Activated naive CD8-positive, alpha-beta T cell treated with anti-CD3 and anti-CD28 coated beads, Interleukin-2, amount 50 U/mL, for 16 hours (primary cell): Measurements from ENCODE around the gene LRRC58.
A peak's percentile ranks its signal among the peaks of the same experiment; 100 is the strongest.
"Not testable (repeated sequence)": the region's sequence is repeated elsewhere in the genome, so short reads cannot be mapped to it uniquely, and the experiment has no call there.

Experiments used
- DNase-seq: peaks from one replicate; pipeline ENCODE4 v3.0.0-alpha.2; 2020; ENCODE audit warnings: low read depth, low spot score

The LRRC58 gene

DNA sequence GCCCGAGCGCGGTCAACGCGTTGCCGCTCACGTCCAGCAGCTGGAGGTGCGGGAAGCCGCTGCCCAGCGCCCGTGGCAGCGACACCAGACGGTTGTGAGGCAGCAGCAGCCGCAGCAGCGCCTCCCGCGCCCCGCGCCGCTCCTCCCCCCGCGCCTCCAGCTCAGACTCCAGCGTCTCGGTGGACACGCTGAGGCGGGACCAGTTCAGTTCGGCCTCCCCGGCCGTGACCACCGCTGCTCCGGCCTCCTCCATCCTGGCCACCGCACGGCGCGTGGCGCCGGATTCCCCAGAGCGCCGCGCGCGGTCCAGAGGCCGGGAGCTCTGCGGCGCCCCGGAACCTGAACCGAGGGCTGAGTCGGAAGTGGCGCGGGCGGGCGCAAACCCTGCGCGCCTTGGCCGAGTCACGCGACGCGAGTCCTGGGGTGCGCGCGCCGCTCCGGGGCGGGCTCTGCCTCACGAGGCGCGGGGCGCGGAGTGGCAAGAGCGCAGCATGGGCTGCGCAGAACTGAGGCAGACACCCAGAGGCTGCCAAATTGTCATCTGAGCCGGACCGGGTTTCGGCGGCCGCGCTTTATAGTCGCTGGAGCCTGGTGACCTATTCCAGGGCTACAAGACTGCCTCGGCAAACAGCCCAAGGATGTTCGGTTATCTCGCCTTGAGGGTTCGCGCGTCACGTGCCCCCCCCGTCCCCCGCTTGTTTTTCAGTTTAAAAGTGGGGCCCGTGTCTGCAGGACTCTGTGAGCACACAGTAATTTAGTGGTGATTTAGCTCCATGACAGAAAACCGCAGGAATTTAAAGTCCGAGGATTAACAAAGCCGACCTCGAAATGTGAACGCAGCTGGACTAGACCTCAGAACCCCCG, at the start of gene LRRC58:
LRRC58 (minus strand) TSS at position 364 of the 864 bp plus-strand sequence; CDS start at position 253, 111 bp downstream.
- peak; percentile 80 for DNase-seq

DNA sequence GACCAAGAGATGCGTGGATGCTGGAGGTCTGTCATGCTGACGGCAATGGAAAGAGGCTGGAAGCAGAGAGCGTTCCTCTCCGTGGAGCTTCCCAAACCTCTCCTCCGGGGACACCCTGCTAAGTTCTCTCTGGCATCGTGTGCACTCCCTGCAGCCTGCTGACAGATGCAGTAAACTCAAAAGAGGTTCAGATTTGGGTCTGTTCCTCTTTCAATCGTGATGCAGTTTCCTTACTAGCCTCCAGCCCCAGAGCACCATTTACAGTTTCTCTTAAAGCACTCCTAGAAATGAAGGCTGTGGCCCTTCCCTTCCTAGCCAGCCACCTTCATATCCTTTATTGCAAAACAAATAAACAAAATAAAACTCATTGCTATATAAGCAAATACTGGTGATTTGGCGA, 47.3 kb upstream of the LRRC58 start:
- no peak for DNase-seq

DNA sequence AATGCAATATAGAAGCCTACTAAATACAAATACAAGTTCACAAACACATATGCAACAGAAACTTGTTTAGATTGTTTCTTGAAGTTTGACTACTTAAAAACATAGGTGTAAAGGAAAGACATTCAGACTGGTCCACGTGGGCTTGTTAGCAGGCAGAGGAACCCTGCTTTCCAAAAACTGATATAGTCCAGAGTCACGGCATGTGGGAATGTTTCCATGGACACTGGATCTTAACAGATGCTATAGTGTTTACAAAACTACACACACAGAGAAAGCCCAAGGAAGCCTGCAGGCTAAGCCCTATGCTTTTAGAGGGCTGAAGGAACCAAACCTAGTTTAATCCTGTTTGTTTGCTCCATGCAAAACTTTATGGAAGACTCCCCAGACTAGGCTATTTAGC, 45.2 kb upstream of the LRRC58 start:
- no peak for DNase-seq

DNA sequence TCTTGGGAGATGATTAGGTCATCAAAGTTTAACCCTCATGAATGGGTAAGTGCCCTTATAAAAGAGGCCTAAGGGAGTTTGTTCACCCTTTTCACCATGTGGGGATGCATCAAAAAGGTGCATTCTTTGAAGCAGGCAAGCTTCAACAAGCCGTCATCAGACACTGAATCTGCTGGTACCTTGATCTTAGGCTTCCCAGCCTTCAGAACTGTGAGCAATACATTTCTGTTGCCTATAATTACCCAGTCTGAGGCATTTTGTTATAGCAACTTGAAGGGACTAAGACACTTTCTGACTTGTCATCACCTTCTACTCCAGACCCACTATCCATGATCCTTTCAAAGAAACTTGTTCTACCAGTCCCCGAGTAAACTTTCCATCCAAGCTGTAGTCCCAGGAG, 44.6 kb upstream of the LRRC58 start:
- no peak for DNase-seq

DNA sequence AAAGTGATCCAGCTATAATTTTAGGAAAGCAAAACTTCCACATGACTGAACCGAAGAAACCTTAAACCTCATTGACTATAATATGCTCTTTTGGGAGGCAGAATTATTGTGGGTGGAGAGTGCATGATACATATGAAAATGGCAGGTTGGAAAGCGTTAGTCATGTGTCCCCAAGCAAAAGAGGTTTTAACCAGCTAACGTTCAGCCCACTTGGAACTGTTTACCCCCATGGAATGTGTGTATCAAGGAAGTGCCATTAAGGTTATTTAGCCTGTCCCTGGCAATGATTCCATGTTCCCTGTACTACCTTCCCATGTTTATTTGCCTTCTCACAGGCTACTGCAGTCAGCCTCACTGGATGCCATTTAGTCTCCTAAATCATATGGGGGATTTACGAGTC, 44.1 kb upstream of the LRRC58 start:
- DNase-seq: no peak

DNA sequence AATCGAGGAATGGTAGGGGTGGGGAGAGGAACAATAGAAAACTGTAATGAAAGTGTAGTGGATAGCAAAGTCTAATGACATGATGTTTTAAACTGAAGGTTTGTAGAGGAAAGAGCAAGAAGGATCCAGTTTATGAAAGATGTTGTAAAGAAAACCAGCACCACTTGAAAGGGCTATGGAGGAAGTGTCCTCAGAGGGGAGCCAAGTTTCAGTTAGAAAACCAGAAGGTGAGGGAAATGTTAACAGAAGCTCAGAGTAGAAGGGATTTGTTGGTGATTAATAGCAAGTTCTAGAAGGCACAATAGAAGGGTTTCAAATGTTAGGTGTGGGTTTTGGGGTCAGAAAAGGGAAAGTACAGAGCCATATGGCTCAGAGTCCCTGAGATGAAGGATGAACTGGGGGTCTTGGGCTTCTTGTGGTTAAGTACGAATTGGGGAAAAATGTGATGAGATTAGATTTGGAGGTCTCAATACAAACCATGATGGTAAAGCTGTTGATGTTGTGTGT, 33.8 kb upstream of the LRRC58 start:
- no peak for DNase-seq

DNA sequence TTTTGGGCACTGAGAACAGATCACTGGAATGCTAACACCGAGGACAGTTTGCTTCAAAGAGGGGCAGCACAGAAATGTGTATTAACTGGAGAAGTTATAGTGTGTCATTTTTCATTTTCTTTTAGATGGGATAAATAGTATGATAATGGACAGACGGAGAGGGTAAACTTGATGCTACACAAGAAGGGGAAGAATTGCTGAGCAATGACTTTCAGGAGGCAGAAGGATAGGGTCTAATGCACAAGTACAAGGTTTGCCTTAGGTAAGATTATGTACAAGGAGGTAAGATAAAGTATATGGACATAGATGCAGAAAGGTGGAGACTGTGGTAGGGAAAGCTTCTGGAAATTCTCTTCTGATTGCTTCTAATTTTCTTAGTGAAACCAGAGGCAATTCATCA, 32.3 kb upstream of the LRRC58 start:
- no peak for DNase-seq

DNA sequence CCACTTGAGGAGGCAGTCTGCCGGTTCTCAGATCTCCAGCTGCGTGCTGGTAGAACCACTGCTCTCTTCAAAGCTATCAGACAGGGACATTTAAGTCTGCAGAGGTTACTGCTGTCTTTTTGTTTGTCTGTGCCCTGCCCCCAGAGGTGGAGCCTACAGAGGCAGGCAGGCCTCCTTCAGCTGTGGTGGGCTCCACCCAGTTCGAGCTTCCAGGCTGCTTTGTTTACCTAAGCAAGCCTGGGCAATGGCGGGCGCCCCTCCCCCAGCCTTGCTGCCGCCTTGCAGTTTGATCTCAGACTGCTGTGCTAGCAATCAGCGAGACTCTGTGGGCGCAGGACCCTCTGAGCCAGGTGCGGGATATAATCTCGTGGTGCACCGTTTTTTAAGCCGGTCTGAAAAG, 28.8 kb upstream of the LRRC58 start:
- DNase-seq: not testable (repeated sequence)

DNA sequence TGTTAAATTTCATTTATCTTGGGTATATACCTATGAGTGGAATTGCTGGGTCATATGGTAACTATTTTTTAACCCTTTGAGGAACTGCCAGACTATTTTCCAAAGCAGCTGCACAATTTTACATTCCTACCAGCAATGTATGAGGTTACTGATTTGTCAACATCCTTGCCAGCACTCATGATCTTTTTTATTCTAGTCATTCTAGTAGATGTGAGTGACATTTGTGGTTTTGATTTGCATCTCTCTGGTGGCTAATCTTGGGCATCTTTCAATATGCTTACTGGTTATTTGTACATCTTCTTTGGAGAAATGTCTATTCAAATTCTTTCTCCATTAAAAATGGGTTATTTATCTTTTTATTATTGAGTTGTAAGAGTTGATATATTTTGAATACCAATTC, 21.3 kb upstream of the LRRC58 start:
- DNase-seq: no peak

DNA sequence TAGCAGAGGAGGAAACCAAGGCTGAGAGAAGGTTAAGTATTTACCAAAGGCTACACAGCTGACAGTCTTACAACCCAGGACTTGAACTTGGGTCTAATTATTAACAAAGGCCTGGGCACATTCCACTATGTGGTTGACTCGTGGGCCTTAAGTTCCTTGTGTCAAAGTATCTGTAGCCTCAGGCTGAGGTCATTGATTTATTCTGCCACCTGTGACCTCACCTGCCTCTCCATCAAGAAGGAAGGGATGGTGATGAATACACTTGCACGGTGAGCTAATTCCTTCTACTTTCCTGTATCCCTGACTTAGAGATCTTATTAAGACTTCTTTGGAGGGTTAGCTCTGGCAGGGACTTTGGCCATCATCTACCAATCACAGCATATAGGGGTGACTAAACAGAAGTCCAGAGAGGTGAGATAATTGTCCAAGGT, 19.9 kb upstream of the LRRC58 start:
- no peak for DNase-seq

DNA sequence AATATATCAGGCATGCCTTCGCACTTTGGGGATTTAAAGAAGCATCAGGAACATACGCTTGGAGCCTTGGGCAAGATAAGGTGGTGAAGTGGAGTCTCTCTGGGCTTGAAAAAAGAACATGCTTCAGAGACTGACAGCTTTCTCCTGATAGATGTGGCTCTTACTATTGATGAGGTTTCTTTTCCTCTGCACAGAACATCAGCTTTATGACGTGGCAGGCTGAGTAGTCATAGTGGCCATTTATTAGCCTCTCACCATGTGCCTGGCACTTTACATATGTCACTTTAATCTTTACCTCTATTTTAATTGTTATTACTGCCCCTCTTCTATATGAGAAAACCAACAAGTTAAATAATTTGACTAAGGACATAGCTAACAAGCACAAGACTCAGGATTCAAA, 19.0 kb upstream of the LRRC58 start:
- no peak for DNase-seq

DNA sequence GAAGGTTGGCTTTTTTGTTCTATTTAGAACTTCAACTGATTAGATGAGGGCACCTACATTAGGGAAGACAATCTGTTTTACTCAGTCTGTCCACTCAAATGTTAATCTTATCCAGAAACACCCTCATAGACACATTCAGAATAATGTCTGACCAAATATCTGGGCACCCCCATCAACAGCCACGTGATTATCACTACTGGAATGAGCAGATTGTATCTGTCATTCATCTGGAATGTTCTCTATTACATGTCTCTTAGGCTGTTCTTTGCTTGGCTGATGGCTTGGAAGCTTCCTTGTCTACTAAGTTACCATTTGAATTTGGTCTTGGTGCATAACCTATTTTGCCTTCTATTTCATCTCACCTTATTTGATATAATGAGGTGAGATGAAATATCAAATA, 15.7 kb upstream of the LRRC58 start:
- no peak for DNase-seq

DNA sequence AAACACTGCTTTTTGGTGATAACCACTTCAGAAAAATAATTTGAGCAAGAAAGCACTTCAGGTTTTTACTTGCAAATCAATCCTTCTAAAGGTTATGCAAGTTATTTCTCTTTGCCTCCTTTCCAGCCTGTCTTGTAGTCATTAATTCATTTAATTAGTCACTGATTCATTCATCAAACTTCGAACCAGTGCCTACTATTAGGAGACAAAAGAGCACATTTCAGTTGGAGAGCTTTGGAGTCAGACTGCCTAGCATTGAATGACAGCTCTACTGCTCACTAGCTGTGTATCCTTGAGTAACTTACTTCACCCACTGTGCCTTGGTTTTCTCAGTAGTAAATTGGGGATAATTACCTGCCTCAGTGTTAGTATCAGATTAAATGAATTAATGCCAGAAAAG, 14.9 kb upstream of the LRRC58 start:
- DNase-seq: no peak

DNA sequence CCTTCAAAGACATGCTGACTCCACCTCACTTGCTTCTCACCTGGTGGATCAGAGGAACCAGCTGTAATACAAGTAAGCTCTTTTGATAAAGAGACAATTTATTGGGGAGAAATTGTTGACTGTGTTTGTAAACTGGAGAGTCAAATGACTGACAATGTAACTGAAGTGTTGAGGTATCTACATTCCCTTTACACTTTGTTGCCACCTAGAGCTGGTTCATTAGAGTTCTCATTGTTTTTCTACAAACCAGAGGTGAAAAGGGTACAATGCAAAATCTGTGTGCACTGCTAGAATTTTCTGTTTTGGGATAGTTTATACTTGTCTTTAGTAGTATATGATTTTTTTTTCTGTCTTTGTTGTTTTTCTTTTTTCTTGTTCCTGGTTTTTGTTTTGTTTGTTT, 8.7 kb upstream of the LRRC58 start:
- no peak for DNase-seq

DNA sequence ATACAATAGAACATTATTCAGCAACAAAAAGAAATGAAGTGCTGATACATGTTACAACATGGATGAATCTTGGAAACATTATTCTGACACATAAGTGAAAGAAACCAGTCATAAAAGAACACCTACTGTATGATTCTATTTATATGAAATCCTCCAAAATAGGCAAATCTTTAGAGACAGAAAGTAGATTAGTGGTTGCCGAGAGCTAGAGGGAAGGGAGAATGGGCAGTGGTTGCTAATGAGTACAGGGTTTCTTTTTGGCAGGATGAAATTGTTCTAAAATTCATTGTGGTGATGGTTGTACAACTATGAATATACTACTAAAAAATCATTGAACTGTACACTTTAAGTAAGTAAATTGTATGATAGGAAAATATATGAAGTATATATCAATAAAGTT, 6.3 kb upstream of the LRRC58 start:
- DNase-seq: no peak

DNA sequence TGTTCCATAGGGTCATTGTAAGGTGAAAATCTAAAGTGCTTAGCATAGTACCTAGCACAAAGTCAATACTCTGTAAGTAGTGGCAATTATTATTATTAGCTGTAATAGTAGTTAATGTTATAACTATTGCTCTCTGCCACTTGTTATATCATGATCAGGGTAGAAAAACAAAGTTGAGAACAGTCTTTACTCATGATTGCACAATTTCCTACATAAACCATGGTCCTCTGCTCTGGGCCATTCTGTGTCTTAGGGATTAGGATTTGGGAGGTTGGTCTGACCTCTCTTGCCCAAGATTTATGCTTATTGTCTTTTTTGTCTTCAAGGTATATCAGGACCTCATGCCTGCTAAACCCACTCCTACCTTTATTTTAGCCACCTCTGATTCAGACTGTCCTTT, 4.3 kb upstream of the LRRC58 start:
- DNase-seq: no peak

DNA sequence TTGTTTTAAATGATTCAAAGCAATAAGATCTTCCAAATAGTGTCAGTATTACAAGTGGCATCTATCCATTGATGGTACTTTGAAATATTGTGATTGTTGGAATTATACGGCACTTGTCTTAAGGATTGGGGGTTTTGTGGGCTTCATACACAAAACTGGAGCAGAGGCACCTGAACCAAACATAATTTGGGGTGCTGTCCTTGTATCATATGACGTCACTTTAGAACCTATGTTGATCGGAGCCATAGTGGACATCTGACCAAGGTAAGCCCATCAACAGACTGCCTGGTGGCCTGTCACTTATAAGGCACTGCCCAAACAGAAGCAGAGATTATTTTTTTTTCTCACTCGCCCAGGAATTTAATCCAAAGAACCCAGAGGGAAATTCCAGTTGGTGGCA, 2.9 kb upstream of the LRRC58 start:
- DNase-seq: no peak

DNA sequence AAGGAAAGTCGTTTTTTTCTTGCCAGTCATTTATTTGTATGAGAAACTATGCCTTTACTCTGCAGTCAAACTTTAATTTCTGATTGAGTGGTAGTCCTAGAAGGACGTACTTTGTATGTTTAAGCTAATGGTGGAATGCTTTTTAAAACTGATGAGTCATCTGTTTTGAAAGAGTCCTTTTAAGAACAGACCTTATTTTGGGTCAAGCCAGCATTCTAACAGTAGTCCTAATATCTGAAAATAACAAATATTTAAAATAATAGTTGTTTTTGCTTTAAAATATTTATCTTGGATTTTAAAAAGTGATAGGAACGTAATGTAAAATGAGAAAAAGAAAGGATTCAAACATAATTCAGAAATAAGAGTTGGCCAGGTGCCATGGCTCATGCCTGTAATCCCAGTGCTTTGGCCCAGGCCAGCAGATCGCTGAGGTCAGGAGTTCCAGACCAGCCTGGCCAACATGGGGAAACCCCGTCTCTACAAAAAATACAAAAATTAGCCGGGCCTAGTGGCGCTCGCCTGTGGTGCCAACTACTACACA, 1.3 kb upstream of the LRRC58 start:
- DNase-seq: no peak

DNA sequence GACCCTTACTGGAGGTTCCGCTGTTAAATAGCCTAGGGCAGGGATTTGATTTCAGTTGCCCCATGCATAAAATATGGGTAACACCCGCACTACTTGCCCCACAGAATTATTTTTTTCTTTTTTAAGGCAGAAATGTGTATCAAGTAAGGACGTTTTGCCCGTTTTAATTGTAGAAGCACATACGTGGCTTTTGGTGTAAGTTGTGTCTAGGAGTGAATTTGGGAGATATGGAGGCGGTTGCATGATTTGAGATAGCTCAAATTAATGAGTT, 636 bp upstream of the LRRC58 start:
- DNase-seq: no peak

DNA sequence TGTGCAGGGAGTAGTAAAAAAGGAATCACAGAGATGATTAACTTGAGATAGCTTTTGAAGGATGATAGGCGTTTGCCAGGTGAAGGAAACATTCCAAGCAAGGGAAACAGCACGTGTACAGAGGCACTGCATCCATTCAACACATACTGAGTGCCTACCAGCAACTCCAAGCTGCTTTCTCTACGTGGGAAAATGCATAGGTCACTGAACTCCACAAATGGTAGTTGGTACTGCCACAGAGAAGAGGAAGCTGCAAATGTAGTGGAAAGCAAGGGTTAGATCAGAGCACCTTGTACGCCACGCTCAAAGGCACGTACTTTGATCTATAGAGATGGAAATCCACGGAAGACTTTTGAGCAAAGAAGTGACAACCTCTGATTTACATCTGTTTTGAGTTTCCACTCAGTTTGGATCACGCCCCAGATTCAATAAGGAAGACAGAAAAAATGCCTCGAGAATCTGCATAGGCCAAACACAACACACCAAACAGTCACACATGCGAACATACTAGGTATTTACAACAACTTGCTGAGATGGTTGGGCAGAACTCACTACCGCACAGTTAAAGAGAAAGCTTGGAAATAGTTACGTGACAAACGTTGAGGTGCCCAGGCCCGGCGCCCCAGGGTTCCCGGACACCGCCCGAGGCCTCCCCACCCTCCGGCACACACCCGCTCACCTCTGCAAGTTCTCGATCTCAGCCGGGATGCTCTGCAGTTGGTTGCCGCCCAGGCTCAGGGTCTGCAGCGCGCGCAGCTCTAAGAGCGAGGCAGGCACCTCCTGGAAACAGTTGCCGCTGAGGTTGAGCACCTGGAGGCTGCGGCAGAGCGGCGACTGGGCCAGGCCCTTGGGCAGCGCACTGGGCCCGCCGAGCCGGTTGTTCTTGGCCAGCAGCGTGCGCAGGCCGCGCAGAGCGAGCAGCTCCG, 826 bp downstream of the LRRC58 start:
- peak; percentile 9 for DNase-seq

DNA sequence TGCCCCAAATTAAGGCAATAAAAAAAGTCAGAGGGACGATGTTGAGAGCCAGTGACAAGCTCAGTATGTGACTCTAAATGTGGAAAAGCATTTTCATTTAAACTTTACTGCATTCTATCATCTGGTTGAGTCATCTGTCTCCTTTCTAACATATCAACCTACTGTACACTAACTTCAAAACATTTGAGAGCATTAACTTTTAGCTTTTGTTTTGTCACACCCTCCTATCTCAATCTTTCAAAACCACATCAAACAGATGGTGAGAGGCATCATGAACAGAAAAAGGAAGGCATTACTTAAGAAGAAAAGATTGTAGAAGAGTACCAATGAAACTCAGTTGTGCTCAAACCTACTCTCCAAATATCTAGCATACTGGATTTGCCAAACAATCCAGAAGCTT, 4.8 kb downstream of the LRRC58 start:
- DNase-seq: no peak

DNA sequence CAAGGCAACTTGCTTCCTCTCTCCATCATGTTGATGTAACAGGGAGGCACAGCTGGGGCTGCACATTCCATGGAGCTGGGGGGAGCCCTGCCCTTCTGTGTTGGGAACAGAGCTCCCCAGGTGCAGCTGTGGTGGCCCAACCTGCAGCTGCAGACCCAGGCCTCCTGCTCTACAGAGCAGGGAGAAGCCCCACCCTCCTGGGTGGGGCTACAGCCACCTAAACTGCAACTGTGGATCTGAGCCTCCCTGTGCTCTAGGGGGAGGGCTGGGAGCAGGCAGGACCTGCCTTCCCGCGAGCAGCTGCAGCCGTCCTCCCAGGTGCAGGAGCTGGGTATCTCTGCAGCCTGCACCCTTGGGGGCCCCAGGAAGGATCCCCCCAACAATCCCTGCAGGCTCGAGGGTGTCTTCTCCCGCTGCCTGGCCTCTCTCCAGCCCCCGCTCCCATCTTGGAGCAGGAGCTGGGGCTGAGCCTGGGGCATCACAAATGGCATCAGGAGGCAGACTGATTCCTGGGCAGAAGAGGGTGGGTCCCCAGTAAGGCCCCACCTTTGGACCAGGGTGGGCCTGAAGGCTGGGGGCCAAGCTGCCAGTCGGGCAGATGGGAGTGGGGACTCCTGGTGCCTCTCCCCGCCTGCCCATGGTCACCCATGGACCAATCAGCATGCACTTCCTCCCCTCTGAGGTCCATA, 7.4 kb downstream of the LRRC58 start:
- DNase-seq: no peak
